GM23338 (cell line): ENCODE results near the gene RNF220. TPM values are rescaled to one million over a fixed set of nuclear protein-coding genes. Genes with fewer than 3 reads are reported as not detected.

Source experiments
- ATAC-seq: fragments of 200-7000 bp; cut with Tn5 transposase; 3 replicates; pipeline ENCODE4 v1.9.1; 2020
- DNase-seq: peaks from one replicate; pipeline ENCODE4 v3.0.0-alpha.2; 2015; ENCODE audit warnings: low spot score
- H2AFZ ChIP-seq: fragments of 200-600 bp; sonication (generic); 2 replicates; pipeline ENCODE4 v1.8.0; 2016; ENCODE audit warnings: antibody characterized with exemption, mild to moderate bottlenecking, moderate library complexity
- H3F3A ChIP-seq: fragments of 200-600 bp; sonication (generic); replicated peaks from 2 replicates; pipeline ENCODE4 v1.8.0; 2017; ENCODE audit warnings: antibody characterized with exemption, mixed run types, low read depth
- H3K27ac ChIP-seq: fragments of 200-600 bp; sonication (generic); 2 replicates; pipeline ENCODE4 v1.6.1; 2016; ENCODE audit warnings: low read depth
- H3K27me3 ChIP-seq: fragments of 200-600 bp; sonication (generic); 2 replicates; pipeline ENCODE4 v1.8.0; 2016; ENCODE audit warnings: mild to moderate bottlenecking, mixed run types, moderate library complexity; ENCODE audit not compliant: insufficient read depth
- H3K36me3 ChIP-seq: fragments of 200-600 bp; sonication (generic); 2 replicates; pipeline ENCODE4 v1.8.0; 2016; ENCODE audit warnings: mild to moderate bottlenecking; ENCODE audit not compliant: insufficient read depth
- H3K4me1 ChIP-seq: fragments of 200-600 bp; sonication (generic); 2 replicates; pipeline ENCODE4 v1.8.0; 2016; ENCODE audit warnings: mild to moderate bottlenecking, moderate library complexity; ENCODE audit not compliant: insufficient read depth
- H3K4me2 ChIP-seq: fragments of 200-600 bp; sonication (generic); 2 replicates; pipeline ENCODE4 v1.7.1; 2017; ENCODE audit warnings: mixed run types
- H3K4me3 ChIP-seq: fragments of 200-600 bp; sonication (generic); 2 replicates; pipeline ENCODE4 v1.6.1; 2016; ENCODE audit warnings: mixed run types
- H3K79me2 ChIP-seq: fragments of 200-600 bp; sonication (generic); replicated peaks from 2 replicates; pipeline ENCODE4 v1.8.0; 2017; ENCODE audit warnings: mild to moderate bottlenecking; ENCODE audit not compliant: insufficient read depth
- H3K9me2 ChIP-seq: fragments of 200-600 bp; sonication (generic); 2 replicates; pipeline ENCODE4 v1.8.0; 2017; ENCODE audit not compliant: insufficient read depth
- H4K20me1 ChIP-seq: fragments of 200-600 bp; sonication (generic); replicated peaks from 2 replicates; pipeline ENCODE4 v1.8.0; 2017; ENCODE audit warnings: mild to moderate bottlenecking; ENCODE audit not compliant: insufficient read depth
- H3K27ac Mint-ChIP-seq: 2 replicates; pipeline ENCODE4 v1.8.0; 2020; ENCODE audit warnings: inconsistent platforms, mild to moderate bottlenecking, moderate library complexity, mixed read lengths
- H3K27me3 Mint-ChIP-seq: 3 replicates; pipeline ENCODE4 v1.8.0; 2022; ENCODE audit warnings: low read depth, mild to moderate bottlenecking, moderate library complexity, mixed read lengths, inconsistent platforms; ENCODE audit not compliant: insufficient read depth, poor library complexity
- H3K36me3 Mint-ChIP-seq: 3 replicates; pipeline ENCODE4 v1.8.0; 2021; ENCODE audit warnings: low read depth, mild to moderate bottlenecking, inconsistent platforms, moderate library complexity, mixed read lengths
- H3K4me1 Mint-ChIP-seq: 3 replicates; pipeline ENCODE4 v1.8.0; 2020; ENCODE audit warnings: mild to moderate bottlenecking, inconsistent platforms, mixed read lengths
- H3K4me3 Mint-ChIP-seq: 3 replicates; pipeline ENCODE4 v1.8.0; 2021; ENCODE audit warnings: moderate library complexity, mild to moderate bottlenecking, inconsistent platforms, mixed read lengths
- H3K9me3 Mint-ChIP-seq: 3 replicates; pipeline ENCODE4 v1.8.0; 2020; ENCODE audit warnings: moderate library complexity, mild to moderate bottlenecking, inconsistent platforms, mixed read lengths
- CREB1 ChIP-seq: fragments of 250-450 bp; sonication (Bioruptor Pico); IDR thresholded peaks from 2 replicates; pipeline ENCODE4 v1.5.0; 2020; ENCODE audit warnings: low read depth, mild to moderate bottlenecking, moderate library complexity
- EZH2 ChIP-seq: fragments of 200-600 bp; sonication (generic); IDR thresholded peaks from one replicate; pipeline ENCODE4 v1.8.0; 2017; ENCODE audit warnings: antibody characterized with exemption, mild to moderate bottlenecking, low read depth; ENCODE audit not compliant: unreplicated experiment
- EZH2phosphoT487 ChIP-seq: fragments of 200-600 bp; sonication (generic); IDR thresholded peaks from one replicate; pipeline ENCODE4 v1.8.1; 2018; ENCODE audit warnings: antibody characterized with exemption; ENCODE audit not compliant: unreplicated experiment
- JUNB ChIP-seq: IDR thresholded peaks from one replicate; pipeline ENCODE4 v1.6.1; 2016; ENCODE audit warnings: antibody characterized with exemption; ENCODE audit not compliant: unreplicated experiment
- POLR2AphosphoS5 ChIP-seq: IDR thresholded peaks from 2 replicates; pipeline ENCODE4 v1.6.1; 2016; ENCODE audit warnings: antibody characterized with exemption, low read depth
- ZNF114 ChIP-seq: fragments of 250-450 bp; sonication (Bioruptor Pico); IDR thresholded peaks from 2 replicates; pipeline ENCODE4 v1.5.0; 2020; ENCODE audit warnings: mild to moderate bottlenecking, moderate library complexity
- ZNF331 ChIP-seq: fragments of 250-450 bp; sonication (Bioruptor Pico); IDR thresholded peaks from 2 replicates; pipeline ENCODE4 v1.5.0; 2020; ENCODE audit warnings: low read depth, mild to moderate bottlenecking, moderate library complexity
- polyA plus RNA-seq: library from polyadenylated mRNA; unstranded; fragments of >200 nt; fragmentation: Nextera tagmentation; extraction: Ambion mirVana; gene quantifications from 2 replicates; pipeline ENCODE4 v1.2.1, GENCODE V29; 2016
- total RNA-seq: library from RNA; depleted of rRNA; stranded (reverse); fragments of >200 nt; shearing (Covaris generic); gene quantifications from 2 replicates; pipeline ENCODE4 v1.2.3, GENCODE V29; 2014
- TF ChIP-seq, protein P1 (sequence below), 2 experiments: fragments of 200-600 bp in 1 of 2; sonication (generic) in 1 of 2; conservative IDR thresholded peaks; 2 replicates each; pipeline versions ENCODE4 v1.5.1 to v1.6.1; 2016 to 2017; ENCODE audit warnings: antibody characterized with exemption in 2 of 2, low read depth in 2 of 2, mild to moderate bottlenecking in 2 of 2, moderate library complexity in 1 of 2
- TF ChIP-seq, protein P2 (sequence below): fragments of 250-450 bp; sonication (Bioruptor Pico); IDR thresholded peaks from 2 replicates; pipeline ENCODE4 v1.5.0; 2020; ENCODE audit warnings: mild to moderate bottlenecking, moderate library complexity
- TF ChIP-seq, protein P3 (sequence below): IDR thresholded peaks from 2 replicates; pipeline ENCODE4 v1.6.1; 2016; ENCODE audit warnings: antibody characterized with exemption

Gene RNF220
- total and polyA plus RNA-seq, 2 experiments from 2014 or later: 72.8 to 168 TPM

GRCh38 chr1:44361478-44361877 is 43.6 kb upstream of the RNF220 start:
- Histone ChIP-seq H3K4me1 (peaks cover 11% of the 10 kb centered on the region; the same call in 1 of the 2 replicates), H3K27ac (no peak overlapping the region), H4K20me1 (no peaks in the 10 kb centered on the region), H3K79me2 (no peaks in the 10 kb centered on the region), H3F3A (no peaks in the 10 kb centered on the region), H3K4me3 (no peak overlapping the region), H3K4me2 (no peak overlapping the region), H3K9me2 (no peaks in the 10 kb centered on the region), H3K36me3 (no peaks in the 10 kb centered on the region), H3K27me3 (no peaks in the 10 kb centered on the region), H2AFZ (no peak overlapping the region)
- Mint-ChIP-seq H3K27me3 (peaks cover 11% of the 10 kb centered on the region), H3K27ac (no peak overlapping the region), H3K4me1 (peaks cover 28% of the 10 kb centered on the region), H3K4me3 (no peak overlapping the region), H3K9me3 (no peaks in the 10 kb centered on the region), H3K36me3 (no peaks in the 10 kb centered on the region)
- ATAC-seq (peak; percentile 66), DNase-seq (peak; percentile 49)
- TF ChIP-seq EZH2phosphoT487: no peak
- TF ChIP-seq, protein P1, sequence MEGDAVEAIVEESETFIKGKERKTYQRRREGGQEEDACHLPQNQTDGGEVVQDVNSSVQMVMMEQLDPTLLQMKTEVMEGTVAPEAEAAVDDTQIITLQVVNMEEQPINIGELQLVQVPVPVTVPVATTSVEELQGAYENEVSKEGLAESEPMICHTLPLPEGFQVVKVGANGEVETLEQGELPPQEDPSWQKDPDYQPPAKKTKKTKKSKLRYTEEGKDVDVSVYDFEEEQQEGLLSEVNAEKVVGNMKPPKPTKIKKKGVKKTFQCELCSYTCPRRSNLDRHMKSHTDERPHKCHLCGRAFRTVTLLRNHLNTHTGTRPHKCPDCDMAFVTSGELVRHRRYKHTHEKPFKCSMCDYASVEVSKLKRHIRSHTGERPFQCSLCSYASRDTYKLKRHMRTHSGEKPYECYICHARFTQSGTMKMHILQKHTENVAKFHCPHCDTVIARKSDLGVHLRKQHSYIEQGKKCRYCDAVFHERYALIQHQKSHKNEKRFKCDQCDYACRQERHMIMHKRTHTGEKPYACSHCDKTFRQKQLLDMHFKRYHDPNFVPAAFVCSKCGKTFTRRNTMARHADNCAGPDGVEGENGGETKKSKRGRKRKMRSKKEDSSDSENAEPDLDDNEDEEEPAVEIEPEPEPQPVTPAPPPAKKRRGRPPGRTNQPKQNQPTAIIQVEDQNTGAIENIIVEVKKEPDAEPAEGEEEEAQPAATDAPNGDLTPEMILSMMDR (conservative IDR thresholded peaks at IDR 0.05; ENCODE audit: low read depth in 2 of 2): peak; percentile 43 to 55

DNA sequence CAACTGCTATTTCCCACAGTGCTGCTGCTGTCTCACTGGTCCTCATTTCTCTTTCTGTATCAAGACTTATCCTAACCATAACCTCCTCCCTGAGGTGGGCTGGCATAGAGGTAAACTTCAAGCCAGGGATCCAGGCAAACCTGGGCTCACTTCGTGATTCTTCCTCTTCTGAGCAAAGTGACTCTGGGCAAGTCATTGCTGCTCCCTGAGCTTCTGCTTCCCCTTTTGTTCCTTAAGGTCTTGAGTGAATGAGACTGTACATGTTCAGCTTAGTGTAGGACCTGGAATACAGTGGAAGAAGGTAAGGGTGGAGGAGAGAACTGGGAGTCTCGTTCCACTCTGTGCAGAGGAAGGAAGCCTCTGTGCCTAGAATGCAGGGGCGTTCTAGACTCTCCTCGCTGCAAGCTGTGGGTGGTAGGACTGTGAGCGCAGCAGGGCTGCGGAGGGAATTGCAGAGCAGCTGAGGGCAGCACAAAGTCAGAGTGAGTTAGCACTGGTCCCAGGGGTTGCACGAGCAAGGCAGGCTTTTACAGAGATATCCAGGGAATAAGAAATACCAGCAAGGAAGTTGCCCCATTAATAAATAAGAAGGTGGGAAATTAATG is 38.6 kb upstream of the RNF220 start:
- Histone ChIP-seq H3K4me1 (peaks cover 4% of the 10 kb centered on the region), H3K4me2 (no peak overlapping the region), H2AFZ (no peak overlapping the region), H4K20me1 (no peaks in the 10 kb centered on the region), H3K79me2 (no peaks in the 10 kb centered on the region), H3K27ac (no peak overlapping the region), H3K9me2 (no peaks in the 10 kb centered on the region), H3K27me3 (no peaks in the 10 kb centered on the region), H3K4me3 (no peak overlapping the region), H3F3A (no peaks in the 10 kb centered on the region), H3K36me3 (no peaks in the 10 kb centered on the region)
- H3K4me1 Mint-ChIP-seq: peaks cover 24% of the 10 kb centered on the region
- DNase-seq (no peak), ATAC-seq (no peak; the same call in 2 of the 3 replicates)
- no peak overlapping the region for H3K4me3 Mint-ChIP-seq
- H3K27ac Mint-ChIP-seq: no peak overlapping the region
- no peaks in the 10 kb centered on the region for H3K36me3 Mint-ChIP-seq
- H3K27me3 Mint-ChIP-seq: peaks cover 21% of the 10 kb centered on the region
- H3K9me3 Mint-ChIP-seq: no peaks in the 10 kb centered on the region
- no peak for TF ChIP-seq EZH2phosphoT487
- TF ChIP-seq ZNF114: no peak
- no peak for TF ChIP-seq POLR2AphosphoS5
- no peak for TF ChIP-seq JUNB
- TF ChIP-seq ZNF331: no peak
- no peak for TF ChIP-seq CREB1 (CRISPR knock-in tag)
- TF ChIP-seq, protein P1 (conservative IDR thresholded peaks at IDR 0.05; ENCODE audit: low read depth in 2 of 2): no peak
- no peak for TF ChIP-seq EZH2
- TF ChIP-seq, protein P2, sequence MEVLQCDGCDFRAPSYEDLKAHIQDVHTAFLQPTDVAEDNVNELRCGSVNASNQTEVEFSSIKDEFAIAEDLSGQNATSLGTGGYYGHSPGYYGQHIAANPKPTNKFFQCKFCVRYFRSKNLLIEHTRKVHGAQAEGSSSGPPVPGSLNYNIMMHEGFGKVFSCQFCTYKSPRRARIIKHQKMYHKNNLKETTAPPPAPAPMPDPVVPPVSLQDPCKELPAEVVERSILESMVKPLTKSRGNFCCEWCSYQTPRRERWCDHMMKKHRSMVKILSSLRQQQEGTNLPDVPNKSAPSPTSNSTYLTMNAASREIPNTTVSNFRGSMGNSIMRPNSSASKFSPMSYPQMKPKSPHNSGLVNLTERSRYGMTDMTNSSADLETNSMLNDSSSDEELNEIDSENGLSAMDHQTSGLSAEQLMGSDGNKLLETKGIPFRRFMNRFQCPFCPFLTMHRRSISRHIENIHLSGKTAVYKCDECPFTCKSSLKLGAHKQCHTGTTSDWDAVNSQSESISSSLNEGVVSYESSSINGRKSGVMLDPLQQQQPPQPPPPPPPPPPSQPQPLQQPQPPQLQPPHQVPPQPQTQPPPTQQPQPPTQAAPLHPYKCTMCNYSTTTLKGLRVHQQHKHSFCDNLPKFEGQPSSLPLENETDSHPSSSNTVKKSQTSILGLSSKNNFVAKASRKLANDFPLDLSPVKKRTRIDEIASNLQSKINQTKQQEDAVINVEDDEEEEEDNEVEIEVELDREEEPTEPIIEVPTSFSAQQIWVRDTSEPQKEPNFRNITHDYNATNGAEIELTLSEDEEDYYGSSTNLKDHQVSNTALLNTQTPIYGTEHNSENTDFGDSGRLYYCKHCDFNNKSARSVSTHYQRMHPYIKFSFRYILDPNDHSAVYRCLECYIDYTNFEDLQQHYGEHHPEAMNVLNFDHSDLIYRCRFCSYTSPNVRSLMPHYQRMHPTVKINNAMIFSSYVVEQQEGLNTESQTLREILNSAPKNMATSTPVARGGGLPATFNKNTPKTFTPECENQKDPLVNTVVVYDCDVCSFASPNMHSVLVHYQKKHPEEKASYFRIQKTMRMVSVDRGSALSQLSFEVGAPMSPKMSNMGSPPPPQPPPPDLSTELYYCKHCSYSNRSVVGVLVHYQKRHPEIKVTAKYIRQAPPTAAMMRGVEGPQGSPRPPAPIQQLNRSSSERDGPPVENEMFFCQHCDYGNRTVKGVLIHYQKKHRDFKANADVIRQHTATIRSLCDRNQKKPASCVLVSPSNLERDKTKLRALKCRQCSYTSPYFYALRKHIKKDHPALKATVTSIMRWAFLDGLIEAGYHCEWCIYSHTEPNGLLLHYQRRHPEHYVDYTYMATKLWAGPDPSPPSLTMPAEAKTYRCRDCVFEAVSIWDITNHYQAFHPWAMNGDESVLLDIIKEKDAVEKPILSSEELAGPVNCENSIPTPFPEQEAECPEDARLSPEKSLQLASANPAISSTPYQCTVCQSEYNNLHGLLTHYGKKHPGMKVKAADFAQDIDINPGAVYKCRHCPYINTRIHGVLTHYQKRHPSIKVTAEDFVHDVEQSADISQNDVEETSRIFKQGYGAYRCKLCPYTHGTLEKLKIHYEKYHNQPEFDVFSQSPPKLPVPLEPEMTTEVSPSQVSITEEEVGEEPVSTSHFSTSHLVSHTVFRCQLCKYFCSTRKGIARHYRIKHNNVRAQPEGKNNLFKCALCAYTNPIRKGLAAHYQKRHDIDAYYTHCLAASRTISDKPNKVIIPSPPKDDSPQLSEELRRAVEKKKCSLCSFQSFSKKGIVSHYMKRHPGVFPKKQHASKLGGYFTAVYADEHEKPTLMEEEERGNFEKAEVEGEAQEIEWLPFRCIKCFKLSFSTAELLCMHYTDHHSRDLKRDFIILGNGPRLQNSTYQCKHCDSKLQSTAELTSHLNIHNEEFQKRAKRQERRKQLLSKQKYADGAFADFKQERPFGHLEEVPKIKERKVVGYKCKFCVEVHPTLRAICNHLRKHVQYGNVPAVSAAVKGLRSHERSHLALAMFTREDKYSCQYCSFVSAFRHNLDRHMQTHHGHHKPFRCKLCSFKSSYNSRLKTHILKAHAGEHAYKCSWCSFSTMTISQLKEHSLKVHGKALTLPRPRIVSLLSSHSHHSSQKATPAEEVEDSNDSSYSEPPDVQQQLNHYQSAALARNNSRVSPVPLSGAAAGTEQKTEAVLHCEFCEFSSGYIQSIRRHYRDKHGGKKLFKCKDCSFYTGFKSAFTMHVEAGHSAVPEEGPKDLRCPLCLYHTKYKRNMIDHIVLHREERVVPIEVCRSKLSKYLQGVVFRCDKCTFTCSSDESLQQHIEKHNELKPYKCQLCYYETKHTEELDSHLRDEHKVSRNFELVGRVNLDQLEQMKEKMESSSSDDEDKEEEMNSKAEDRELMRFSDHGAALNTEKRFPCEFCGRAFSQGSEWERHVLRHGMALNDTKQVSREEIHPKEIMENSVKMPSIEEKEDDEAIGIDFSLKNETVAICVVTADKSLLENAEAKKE (CRISPR knock-in tag): no peak
- TF ChIP-seq, protein P3, sequence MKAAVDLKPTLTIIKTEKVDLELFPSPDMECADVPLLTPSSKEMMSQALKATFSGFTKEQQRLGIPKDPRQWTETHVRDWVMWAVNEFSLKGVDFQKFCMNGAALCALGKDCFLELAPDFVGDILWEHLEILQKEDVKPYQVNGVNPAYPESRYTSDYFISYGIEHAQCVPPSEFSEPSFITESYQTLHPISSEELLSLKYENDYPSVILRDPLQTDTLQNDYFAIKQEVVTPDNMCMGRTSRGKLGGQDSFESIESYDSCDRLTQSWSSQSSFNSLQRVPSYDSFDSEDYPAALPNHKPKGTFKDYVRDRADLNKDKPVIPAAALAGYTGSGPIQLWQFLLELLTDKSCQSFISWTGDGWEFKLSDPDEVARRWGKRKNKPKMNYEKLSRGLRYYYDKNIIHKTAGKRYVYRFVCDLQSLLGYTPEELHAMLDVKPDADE: no peak
